NCI-H2081 treated with DMSO at 0.1 percent for 48 hours (cell line): ENCODE results near the gene LILRA6.

ENCODE experiments used
- DNase-seq: peaks from one replicate; lab custom pipeline; 2025; lab: John Stamatoyannopoulos, UW

The LILRA6 gene

DNA sequence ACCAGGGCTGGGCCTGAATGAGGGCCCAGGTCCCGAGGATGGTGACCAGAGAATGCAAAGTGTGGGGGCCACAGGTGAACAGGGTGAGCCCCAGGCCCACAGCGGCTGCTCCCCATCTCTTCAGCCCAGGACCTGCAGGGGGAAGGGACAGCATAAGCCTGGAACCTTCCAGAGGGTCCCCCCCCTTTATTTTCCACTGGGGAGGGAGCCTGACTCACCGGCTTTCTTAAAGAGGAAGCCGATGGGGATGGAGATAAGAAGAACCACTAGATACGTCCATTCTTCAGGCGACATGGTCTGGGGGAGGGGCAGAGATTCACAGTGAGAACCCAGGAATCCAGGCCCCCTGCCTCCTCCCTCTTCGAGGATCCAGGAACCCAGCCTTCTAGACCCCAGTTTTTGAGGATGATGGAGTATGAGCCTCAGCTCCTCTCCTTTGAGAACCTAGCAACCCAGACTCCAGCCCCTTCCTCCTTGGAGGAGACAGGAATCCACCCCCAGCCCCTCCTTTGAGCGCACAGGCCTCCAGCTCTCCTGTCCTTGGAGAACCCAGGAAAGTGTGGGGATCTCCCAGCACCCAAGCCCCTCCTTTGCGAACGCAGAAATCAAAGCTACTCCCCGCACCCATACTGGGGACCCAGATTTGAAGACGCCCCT is 54.2 kb downstream of the LILRA6 start:
- DNase-seq: no peak

DNA sequence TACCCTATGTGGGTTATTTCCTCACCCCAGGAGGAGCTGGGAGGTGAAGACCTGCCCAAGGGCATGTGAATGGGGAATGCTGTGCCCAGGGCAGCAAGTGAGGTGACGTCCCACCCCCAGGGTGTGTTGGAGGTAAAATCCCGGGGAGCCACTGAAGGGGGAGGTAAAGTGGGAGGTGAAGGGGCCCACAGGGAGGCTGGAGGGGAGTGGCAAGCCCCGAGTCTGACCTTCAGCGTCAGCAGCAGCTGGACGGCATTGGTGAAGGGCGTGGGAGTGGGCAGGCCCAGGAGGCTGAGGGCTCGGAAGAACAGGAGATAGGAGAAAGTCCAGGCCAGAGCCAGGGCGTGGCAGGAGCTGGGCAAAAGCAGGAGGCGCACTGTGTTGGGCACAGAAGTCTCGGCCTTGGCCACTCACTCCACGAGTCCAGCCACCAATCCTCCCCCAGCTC is 55.6 kb downstream of the LILRA6 start:
- no peak for DNase-seq
